H1 (cell line): ENCODE data around the gene FAM9B. TPM values are rescaled to one million over a fixed set of nuclear protein-coding genes. Genes with fewer than 3 reads are reported as not detected.

ENCODE experiments used
- CBX8 ChIP-seq: fragments of 300-800, 300-1000 bp; sonication (generic); IDR thresholded peaks from 2 replicates; pipeline ENCODE4 v1.7.1; 2016; ENCODE audit warnings: low read depth, low read length, borderline replicate concordance
- CHD2 ChIP-seq: IDR thresholded peaks from 2 replicates; pipeline ENCODE4 v1.6.1; 2012; ENCODE audit warnings: low read length, improper control_type of control experiment
- GTF2F1 ChIP-seq: IDR thresholded peaks from 2 replicates; pipeline ENCODE4 v1.6.1; 2012; ENCODE audit warnings: low read depth, low read length, improper control_type of control experiment, borderline replicate concordance
- JUND ChIP-seq: IDR thresholded peaks from 2 replicates; pipeline ENCODE4 v1.6.1; 2011; ENCODE audit warnings: mild to moderate bottlenecking, improper control_type of control experiment, low read length
- MAFK ChIP-seq: IDR thresholded peaks from 2 replicates; pipeline ENCODE4 v1.6.1; 2012; ENCODE audit warnings: low read depth, mild to moderate bottlenecking, improper control_type of control experiment, low read length
- RAD21 ChIP-seq, 2 experiments: IDR thresholded peaks in 1 of 2; conservative IDR thresholded peaks in 1 of 2; 2 replicates each; pipeline ENCODE4 v1.6.1; 2011; ENCODE audit warnings: low read depth in 2 of 2, low read length in 2 of 2, improper control_type of control experiment in 1 of 2, inconsistent platforms in 1 of 2, mild to moderate bottlenecking in 1 of 2, moderate library complexity in 1 of 2
- polyA plus RNA-seq, 7 experiments: library from polyadenylated mRNA; depleted of rRNA in 3 of 7; stranded (reverse) in 5 of 7; unstranded in 2 of 7; fragments of >200 nt in 5 of 7; fragments of 200-250 nt in 2 of 7; gene quantifications; 1 replicate in 5 of 7; 2 replicates in 1 of 7; 4 replicates in 1 of 7; pipeline versions ENCODE4 v1.2.1 to v1.2.3, GENCODE V29; 2011 to 2013; ENCODE audit warnings: missing spikeins in 2 of 7, mixed read lengths in 2 of 7
- total RNA-seq: library from RNA; stranded (reverse); fragmentation: NEBNext Ultra II Directional; extraction: Animal tissue kit (Norgen Biotek cat#: 25700); gene quantifications from 2 replicates; pipeline ENCODE4 v1.2.1, GENCODE V29; 2021
- TF ChIP-seq, protein P1 (sequence below): fragments of 300-600 bp; sonication (generic); IDR thresholded peaks from 2 replicates; pipeline ENCODE4 v1.7.1; 2012; ENCODE audit warnings: low read length, moderate library complexity, mild to moderate bottlenecking, inconsistent platforms; ENCODE audit not compliant: insufficient replicate concordance

Gene FAM9B
- total and polyA plus RNA-seq, 2 of the 8 experiments (the other 6 are each of a cell fraction or from before 2014, with no cell fraction given) = not detected

DNA sequence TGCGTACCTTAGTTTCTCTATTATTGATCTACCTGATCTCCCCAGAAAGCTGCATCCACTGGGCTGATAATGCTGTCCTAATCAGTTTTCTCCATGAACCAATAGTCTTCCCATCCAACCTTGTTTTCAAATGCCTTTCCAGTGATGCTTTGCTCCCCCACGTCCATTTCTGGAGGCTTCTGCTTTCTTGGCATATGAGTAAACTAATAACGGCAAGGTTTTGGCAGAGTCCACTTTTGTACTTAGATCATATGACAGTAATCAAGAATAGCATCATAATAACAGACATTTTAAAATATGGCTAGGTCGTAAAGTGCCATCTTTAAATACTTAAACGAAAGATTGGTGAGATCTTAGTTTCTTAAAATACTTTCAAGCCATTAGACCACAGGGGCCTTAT lies 38.4 kb upstream of the FAM9B start (continued):
- TF ChIP-seq, protein P1, sequence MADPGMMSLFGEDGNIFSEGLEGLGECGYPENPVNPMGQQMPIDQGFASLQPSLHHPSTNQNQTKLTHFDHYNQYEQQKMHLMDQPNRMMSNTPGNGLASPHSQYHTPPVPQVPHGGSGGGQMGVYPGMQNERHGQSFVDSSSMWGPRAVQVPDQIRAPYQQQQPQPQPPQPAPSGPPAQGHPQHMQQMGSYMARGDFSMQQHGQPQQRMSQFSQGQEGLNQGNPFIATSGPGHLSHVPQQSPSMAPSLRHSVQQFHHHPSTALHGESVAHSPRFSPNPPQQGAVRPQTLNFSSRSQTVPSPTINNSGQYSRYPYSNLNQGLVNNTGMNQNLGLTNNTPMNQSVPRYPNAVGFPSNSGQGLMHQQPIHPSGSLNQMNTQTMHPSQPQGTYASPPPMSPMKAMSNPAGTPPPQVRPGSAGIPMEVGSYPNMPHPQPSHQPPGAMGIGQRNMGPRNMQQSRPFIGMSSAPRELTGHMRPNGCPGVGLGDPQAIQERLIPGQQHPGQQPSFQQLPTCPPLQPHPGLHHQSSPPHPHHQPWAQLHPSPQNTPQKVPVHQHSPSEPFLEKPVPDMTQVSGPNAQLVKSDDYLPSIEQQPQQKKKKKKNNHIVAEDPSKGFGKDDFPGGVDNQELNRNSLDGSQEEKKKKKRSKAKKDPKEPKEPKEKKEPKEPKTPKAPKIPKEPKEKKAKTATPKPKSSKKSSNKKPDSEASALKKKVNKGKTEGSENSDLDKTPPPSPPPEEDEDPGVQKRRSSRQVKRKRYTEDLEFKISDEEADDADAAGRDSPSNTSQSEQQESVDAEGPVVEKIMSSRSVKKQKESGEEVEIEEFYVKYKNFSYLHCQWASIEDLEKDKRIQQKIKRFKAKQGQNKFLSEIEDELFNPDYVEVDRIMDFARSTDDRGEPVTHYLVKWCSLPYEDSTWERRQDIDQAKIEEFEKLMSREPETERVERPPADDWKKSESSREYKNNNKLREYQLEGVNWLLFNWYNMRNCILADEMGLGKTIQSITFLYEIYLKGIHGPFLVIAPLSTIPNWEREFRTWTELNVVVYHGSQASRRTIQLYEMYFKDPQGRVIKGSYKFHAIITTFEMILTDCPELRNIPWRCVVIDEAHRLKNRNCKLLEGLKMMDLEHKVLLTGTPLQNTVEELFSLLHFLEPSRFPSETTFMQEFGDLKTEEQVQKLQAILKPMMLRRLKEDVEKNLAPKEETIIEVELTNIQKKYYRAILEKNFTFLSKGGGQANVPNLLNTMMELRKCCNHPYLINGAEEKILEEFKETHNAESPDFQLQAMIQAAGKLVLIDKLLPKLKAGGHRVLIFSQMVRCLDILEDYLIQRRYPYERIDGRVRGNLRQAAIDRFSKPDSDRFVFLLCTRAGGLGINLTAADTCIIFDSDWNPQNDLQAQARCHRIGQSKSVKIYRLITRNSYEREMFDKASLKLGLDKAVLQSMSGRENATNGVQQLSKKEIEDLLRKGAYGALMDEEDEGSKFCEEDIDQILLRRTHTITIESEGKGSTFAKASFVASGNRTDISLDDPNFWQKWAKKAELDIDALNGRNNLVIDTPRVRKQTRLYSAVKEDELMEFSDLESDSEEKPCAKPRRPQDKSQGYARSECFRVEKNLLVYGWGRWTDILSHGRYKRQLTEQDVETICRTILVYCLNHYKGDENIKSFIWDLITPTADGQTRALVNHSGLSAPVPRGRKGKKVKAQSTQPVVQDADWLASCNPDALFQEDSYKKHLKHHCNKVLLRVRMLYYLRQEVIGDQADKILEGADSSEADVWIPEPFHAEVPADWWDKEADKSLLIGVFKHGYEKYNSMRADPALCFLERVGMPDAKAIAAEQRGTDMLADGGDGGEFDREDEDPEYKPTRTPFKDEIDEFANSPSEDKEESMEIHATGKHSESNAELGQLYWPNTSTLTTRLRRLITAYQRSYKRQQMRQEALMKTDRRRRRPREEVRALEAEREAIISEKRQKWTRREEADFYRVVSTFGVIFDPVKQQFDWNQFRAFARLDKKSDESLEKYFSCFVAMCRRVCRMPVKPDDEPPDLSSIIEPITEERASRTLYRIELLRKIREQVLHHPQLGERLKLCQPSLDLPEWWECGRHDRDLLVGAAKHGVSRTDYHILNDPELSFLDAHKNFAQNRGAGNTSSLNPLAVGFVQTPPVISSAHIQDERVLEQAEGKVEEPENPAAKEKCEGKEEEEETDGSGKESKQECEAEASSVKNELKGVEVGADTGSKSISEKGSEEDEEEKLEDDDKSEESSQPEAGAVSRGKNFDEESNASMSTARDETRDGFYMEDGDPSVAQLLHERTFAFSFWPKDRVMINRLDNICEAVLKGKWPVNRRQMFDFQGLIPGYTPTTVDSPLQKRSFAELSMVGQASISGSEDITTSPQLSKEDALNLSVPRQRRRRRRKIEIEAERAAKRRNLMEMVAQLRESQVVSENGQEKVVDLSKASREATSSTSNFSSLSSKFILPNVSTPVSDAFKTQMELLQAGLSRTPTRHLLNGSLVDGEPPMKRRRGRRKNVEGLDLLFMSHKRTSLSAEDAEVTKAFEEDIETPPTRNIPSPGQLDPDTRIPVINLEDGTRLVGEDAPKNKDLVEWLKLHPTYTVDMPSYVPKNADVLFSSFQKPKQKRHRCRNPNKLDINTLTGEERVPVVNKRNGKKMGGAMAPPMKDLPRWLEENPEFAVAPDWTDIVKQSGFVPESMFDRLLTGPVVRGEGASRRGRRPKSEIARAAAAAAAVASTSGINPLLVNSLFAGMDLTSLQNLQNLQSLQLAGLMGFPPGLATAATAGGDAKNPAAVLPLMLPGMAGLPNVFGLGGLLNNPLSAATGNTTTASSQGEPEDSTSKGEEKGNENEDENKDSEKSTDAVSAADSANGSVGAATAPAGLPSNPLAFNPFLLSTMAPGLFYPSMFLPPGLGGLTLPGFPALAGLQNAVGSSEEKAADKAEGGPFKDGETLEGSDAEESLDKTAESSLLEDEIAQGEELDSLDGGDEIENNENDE = no peak
- TF ChIP-seq RAD21 (IDR thresholded peaks at IDR 0.05 in 1 of 2, conservative IDR thresholded peaks at IDR 0.05 in 1 of 2; ENCODE audit: low read depth in 2 of 2, low read length in 2 of 2) = no peak
- TF ChIP-seq GTF2F1 = no peak
- TF ChIP-seq CHD2 = no peak
- no peak for TF ChIP-seq MAFK
- no peak for TF ChIP-seq JUND
- no peak for TF ChIP-seq CBX8
